Activated gamma-delta T cell treated with anti-CD3 and anti-CD28 coated beads, Interleukin-2, amount 50 U/mL, for 16 hours (primary cell): ENCODE data around the gene NOVA2.
A peak's percentile ranks its signal among the peaks of the same experiment; 100 is the strongest.

Source experiments
- DNase-seq: peaks from one replicate; pipeline ENCODE4 v3.0.0-alpha.2; 2020; ENCODE audit warnings: low read depth

The NOVA2 gene

GRCh38 chr19:45895519-45895972, 78.1 kb downstream of the NOVA2 start:
- DNase-seq: no peak

- DNase-seq: no peak
Observed at GRCh38 chr19:45890877-45891276, 82.8 kb downstream of the NOVA2 start.

GRCh38 chr19:45889210-45889885, 84.3 kb downstream of the NOVA2 start:
- DNase-seq: no peak

GRCh38 chr19:45887200-45887710, 86.4 kb downstream of the NOVA2 start:
- no peak for DNase-seq

GRCh38 chr19:45886427-45887199, 87.1 kb downstream of the NOVA2 start:
- peak; percentile 81 for DNase-seq

- peak; percentile 80 for DNase-seq
Observed at GRCh38 chr19:45885556-45886426, 87.9 kb downstream of the NOVA2 start, which contains the start of gene IRF2BP1. TSS of gene IRF2BP1 (minus strand) at chr19:45886141. CDS start at chr19:45885774, 367 bp downstream.

- DNase-seq: no peak
Observed at GRCh38 chr19:45884682-45885555, 88.7 kb downstream of the NOVA2 start.

GRCh38 chr19:45883881-45884681, 89.6 kb downstream of the NOVA2 start:
- DNase-seq: no peak
